GM12878 (cell line): ENCODE measurements around the gene HMGB1. TPM values are rescaled to one million over a fixed set of nuclear protein-coding genes. Genes with fewer than 3 reads are reported as not detected.
A peak's percentile ranks its signal among the peaks of the same experiment; 100 is the strongest.

ENCODE experiments used
- ATAC-seq: fragments of 200-7000 bp; cut with Tn5 transposase; 3 replicates; pipeline ENCODE4 v1.9.1; 2020; ENCODE audit warnings: mild to moderate bottlenecking, moderate library complexity
- BruUV-seq: library from RNA; stranded (reverse); fragments of 400-500 nt; replicated peaks from 2 replicates; lab custom pipeline; 2021; lab: Mats Ljungman, UMichigan
- CTCF ChIA-PET: fragments of 300-600 bp; sonication (Branson Sonifier 250); formaldehyde crosslinking; extraction: SDS; loops from one replicate; lab custom pipeline; 2021; ENCODE audit warnings: inconsistent platforms; lab: Yijun Ruan, JAX
- POLR2A ChIA-PET: fragments of 350-600 bp; formaldehyde crosslinking; extraction: SDS; loops from one replicate; lab custom pipeline; 2021; ENCODE audit warnings: inconsistent platforms; lab: Charles Lee
- RAD21 ChIA-PET: fragments of 300-600 bp; sonication (Branson Sonifier 250); formaldehyde crosslinking; loops from one replicate; lab custom pipeline; 2023; ENCODE audit warnings: antibody characterized with exemption; ENCODE audit not compliant: unreplicated experiment; lab: Charles Lee
- SMC1A ChIA-PET: fragments of 300-600 bp; sonication (Branson Sonifier 250); formaldehyde crosslinking; loops from one replicate; lab custom pipeline; 2023; ENCODE audit not compliant: unreplicated experiment, uncharacterized antibody; lab: Charles Lee
- DNase-seq: peaks from one replicate; pipeline ENCODE4 v3.0.0-alpha.2; 2011; ENCODE audit warnings: low read depth, low spot score
- FAIRE-seq: peaks from 3 replicates; lab custom pipeline; 2011; peaks lifted over from hg19 to GRCh38; lab: Jason Lieb, UNC
- H2AFZ ChIP-seq: 2 replicates; pipeline ENCODE4 v1.6.0; 2011; ENCODE audit warnings: low read depth, low read length, control low read depth; ENCODE audit not compliant: control insufficient read depth
- H3K27ac ChIP-seq: 2 replicates; pipeline ENCODE4 v1.5.1; 2011; ENCODE audit warnings: control low read depth; ENCODE audit not compliant: control insufficient read depth, insufficient read depth
- H3K27me3 ChIP-seq, 2 experiments: replicated peaks in 1 of 2; 2 replicates each; pipeline versions ENCODE4 v1.6.0 to v1.6.1; 2011; ENCODE audit warnings: low read length in 1 of 2; ENCODE audit not compliant: control insufficient read depth in 2 of 2, insufficient read depth in 2 of 2
- H3K36me3 ChIP-seq, 2 experiments: 2 replicates each; pipeline ENCODE4 v1.5.1; 2011; ENCODE audit warnings: low read length in 1 of 2; ENCODE audit not compliant: control insufficient read depth in 2 of 2, insufficient read depth in 2 of 2
- H3K4me1 ChIP-seq: 2 replicates; pipeline ENCODE4 v1.6.1; 2011; ENCODE audit warnings: mild to moderate bottlenecking, low read length, moderate library complexity, mixed read lengths; ENCODE audit not compliant: control insufficient read depth, insufficient read depth
- H3K4me2 ChIP-seq: 2 replicates; pipeline ENCODE4 v1.6.0; 2011; ENCODE audit warnings: control low read depth; ENCODE audit not compliant: control insufficient read depth, insufficient read depth
- H3K4me3 ChIP-seq: fragments of 200-600 bp; sonication (generic); 2 replicates; pipeline ENCODE4 v1.5.1; 2016
- H3K79me2 ChIP-seq: 2 replicates; pipeline ENCODE4 v1.6.0; 2011; ENCODE audit warnings: low read length; ENCODE audit not compliant: control insufficient read depth, insufficient read depth
- H3K9ac ChIP-seq: 2 replicates; pipeline ENCODE4 v1.8.0; 2011; ENCODE audit warnings: low read length, control low read depth, mixed read lengths; ENCODE audit not compliant: control insufficient read depth, insufficient read depth
- H3K9me3 ChIP-seq: replicated peaks from 3 replicates; pipeline ENCODE4 v1.5.1; 2011; ENCODE audit warnings: mild to moderate bottlenecking, low read length; ENCODE audit not compliant: control insufficient read depth, insufficient read depth
- H4K20me1 ChIP-seq: 2 replicates; pipeline ENCODE4 v1.6.0; 2011; ENCODE audit not compliant: control insufficient read depth, insufficient read depth
- CREB1 ChIP-seq: IDR thresholded peaks from 2 replicates; pipeline ENCODE4 v1.6.1; 2012; ENCODE audit warnings: low read depth, mild to moderate bottlenecking, inconsistent platforms
- DPF2 ChIP-seq: fragments of 450-650 bp; IDR thresholded peaks from 2 replicates; pipeline ENCODE4 v1.6.1; 2017; ENCODE audit warnings: mild to moderate bottlenecking
- EED ChIP-seq: sonication (generic); IDR thresholded peaks from 2 replicates; pipeline ENCODE4 v1.6.1; 2016; ENCODE audit warnings: antibody characterized with exemption, low read depth
- EP300 ChIP-seq, 2 experiments: fragments of 150-350 bp in 1 of 2; IDR thresholded peaks; 2 replicates each; pipeline ENCODE4 v1.6.1; 2011 to 2012; ENCODE audit warnings: low read depth in 2 of 2, low read length in 2 of 2, borderline replicate concordance in 1 of 2, improper control_type of control experiment in 1 of 2, inconsistent platforms in 1 of 2; ENCODE audit not compliant: control insufficient read depth in 1 of 2
- FOXM1 ChIP-seq: IDR thresholded peaks from 2 replicates; pipeline ENCODE4 v1.6.1; 2012; ENCODE audit warnings: low read depth, mild to moderate bottlenecking, inconsistent platforms, low read length, moderate library complexity
- GATAD2B ChIP-seq: fragments of 450-650 bp; conservative IDR thresholded peaks from 2 replicates; pipeline ENCODE4 v1.6.1; 2017; ENCODE audit warnings: low read depth, mild to moderate bottlenecking, moderate library complexity
- JUNB ChIP-seq: IDR thresholded peaks from 2 replicates; pipeline ENCODE4 v1.6.1; 2016; ENCODE audit warnings: antibody characterized with exemption, mild to moderate bottlenecking
- JUND ChIP-seq: IDR thresholded peaks from 2 replicates; pipeline ENCODE4 v1.6.1; 2012; ENCODE audit warnings: low read depth, mild to moderate bottlenecking, low read length, improper control_type of control experiment, moderate library complexity
- MTA3 ChIP-seq: IDR thresholded peaks from 2 replicates; pipeline ENCODE4 v1.6.1; 2012; ENCODE audit warnings: low read length, inconsistent platforms, borderline replicate concordance
- NBN ChIP-seq: fragments of 450-650 bp; IDR thresholded peaks from 2 replicates; pipeline ENCODE4 v1.6.1; 2016
- RUNX3 ChIP-seq: IDR thresholded peaks from 2 replicates; pipeline ENCODE4 v1.6.1; 2012; ENCODE audit warnings: low read length, inconsistent platforms
- ZNF384 ChIP-seq: IDR thresholded peaks from 2 replicates; pipeline ENCODE4 v1.6.1; 2012; ENCODE audit warnings: low read depth, mild to moderate bottlenecking, low read length, improper control_type of control experiment, borderline replicate concordance
- ZNF622 ChIP-seq: fragments of 450-650 bp; IDR thresholded peaks from 2 replicates; pipeline ENCODE4 v1.6.1; 2017; ENCODE audit warnings: mild to moderate bottlenecking, inconsistent platforms
- whole genome bisulfite sequencing: methylation state at CpG from one replicate; pipeline ENCODE4 v1.1.6; 2016; ENCODE audit warnings: low lambda C conversion rate; ENCODE audit not compliant: insufficient replicate concordance, insufficient coverage; ENCODE audit errors: missing lambda C conversion rate; 5-methylcytosine and 5-hydroxymethylcytosine counted together
- in situ Hi-C: fragments of 300-500 bp; cut with MboI; formaldehyde crosslinking; loops from 9 replicates; pipeline ENCODE4 v1.14.3; 2018; ENCODE audit warnings: mixed read lengths
- intact Hi-C: fragments of 100-400 bp; cut with micrococcal nuclease; formaldehyde crosslinking; loops from one replicate; pipeline ENCODE4 v1.14.2; 2022; ENCODE audit not compliant: unreplicated experiment
- polyA plus RNA-seq, 11 experiments: library from polyadenylated mRNA; depleted of rRNA in 4 of 11; unstranded in 6 of 11; stranded (reverse) in 5 of 11; fragments of >200 nt; fragmentation: Nextera tagmentation in 4 of 11; fragmentation: Illumina TruSeq in 1 of 11; extraction: Ambion mirVana in 4 of 11; extraction: Trizol in 1 of 11; gene quantifications; 1 replicate in 1 of 11; 2 replicates in 10 of 11; pipeline versions ENCODE4 v1.2.1 to v1.2.3, GENCODE V29; 2011 to 2016; ENCODE audit warnings: inconsistent platforms in 2 of 11, missing spikeins in 2 of 11, low read depth in 1 of 11
- total RNA-seq, 4 experiments: library from RNA; depleted of rRNA in 3 of 4; stranded (reverse); fragments of >200 nt in 3 of 4; fragmentation: Illumina TruSeq in 1 of 4; extraction: Trizol in 1 of 4; gene quantifications; 2 replicates each; pipeline versions ENCODE4 v1.2.1 to v1.2.3, GENCODE V29; 2013 to 2021
- TF ChIP-seq, protein P1 (sequence below): fragments of 450-650 bp; IDR thresholded peaks from 2 replicates; pipeline ENCODE4 v1.6.1; 2016; ENCODE audit warnings: mild to moderate bottlenecking, moderate library complexity, borderline replicate concordance
- TF ChIP-seq, protein P2 (sequence below): fragments of 450-650 bp; IDR thresholded peaks from 2 replicates; pipeline ENCODE4 v1.6.1; 2017; ENCODE audit warnings: low read depth, mild to moderate bottlenecking, moderate library complexity

HMGB1 gene
- total and polyA plus RNA-seq, 10 of the 15 experiments (the other 5 are each of a cell fraction or from before 2014, with no cell fraction given): 365 to 2,529 (median 1,396) TPM

DNA sequence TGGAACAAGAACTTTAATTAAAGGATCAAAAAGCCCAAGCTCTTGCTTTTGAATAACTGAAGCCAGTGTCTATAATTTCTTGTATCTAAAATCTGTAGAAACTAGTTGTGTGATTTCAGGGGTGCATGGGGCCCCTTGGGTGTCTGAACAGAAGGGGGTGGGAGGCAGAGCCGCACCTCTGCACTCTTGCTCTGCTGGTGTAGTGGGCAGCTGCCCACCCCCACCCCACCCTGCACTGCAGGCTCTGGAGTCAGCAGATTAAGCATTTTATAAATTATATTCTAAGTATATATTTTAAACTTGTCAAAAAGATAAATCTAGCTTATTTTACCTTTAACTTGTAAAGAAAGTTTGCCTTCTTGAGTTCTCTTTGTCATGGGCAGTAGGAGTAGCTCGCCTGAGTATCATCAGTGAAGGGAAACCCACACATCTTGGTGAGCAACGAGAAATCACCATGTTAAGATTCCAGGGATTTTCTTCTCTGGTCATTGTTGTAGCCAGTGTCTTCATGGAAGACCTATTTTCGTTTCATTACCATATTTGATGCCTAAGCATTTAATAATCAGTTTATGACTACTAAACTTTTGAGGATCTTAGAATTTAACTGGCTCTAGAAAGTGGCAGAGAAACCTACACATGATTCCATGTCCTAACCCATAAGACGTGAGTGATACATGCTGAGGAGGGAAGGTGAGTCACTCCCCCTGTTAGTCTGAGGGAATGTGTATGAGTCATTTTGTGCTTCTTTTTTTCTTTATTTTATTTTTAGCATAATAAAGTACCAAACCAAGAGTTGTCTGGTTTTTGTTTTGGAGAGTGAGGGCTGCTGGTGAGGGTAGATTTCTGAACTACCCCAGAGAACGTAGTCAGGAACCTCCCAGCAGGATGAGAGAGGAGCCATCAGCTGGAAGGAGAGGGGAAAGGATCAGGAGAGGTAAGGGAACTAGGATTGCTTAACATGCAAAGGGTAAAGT is 35.7 kb downstream of the HMGB1 start:
- Histone ChIP-seq H4K20me1 (no peaks in the 10 kb centered on the region), H3K4me3 (peak overlapping the region; percentile 29), H3K36me3 (no peaks in the 10 kb centered on the region), H3K27me3 (no peaks in the 10 kb centered on the region), H3K4me1 (peaks cover 28% of the 10 kb centered on the region), H3K27ac (peak overlapping the region; percentile 50), H3K4me2 (peak overlapping the region; percentile 85), H3K9ac (peak overlapping the region; percentile 43; the same call in 1 of the 2 replicates), H3K79me2 (no peaks in the 10 kb centered on the region), H2AFZ (peak overlapping the region; percentile 21; the same call in 1 of the 2 replicates), H3K9me3 (no peaks in the 10 kb centered on the region)
- ATAC-seq (peak; percentile 82), FAIRE-seq (peak; percentile 41), DNase-seq (peak; percentile 59)
- BruUV-seq: no TSS peak
- intact Hi-C loops (loop anchor here (1.0 to 5.0 kb wide), 2 partner anchors 13 to 123 kb away; partner anchors contain the start of gene KATNAL1), in situ Hi-C loops (no loop called here)
- CTCF ChIA-PET: interaction anchor here (0.8 to 5.0 kb wide), 5 partner anchors 12 to 298 kb away, joined by 3 to 61 read pairs (median 4); no protein-coding TSS in a partner anchor
- SMC1A ChIA-PET: interaction anchor here (0.7 to 5.1 kb wide), 25 partner anchors 10 to 298 kb away, joined by 3 to 155 read pairs (median 4); no protein-coding TSS in a partner anchor
- RAD21 ChIA-PET: interaction anchor here (0.6 to 4.2 kb wide), 20 partner anchors 8 to 261 kb away, joined by 3 to 89 read pairs (median 4); partner anchors contain the start of genes HMGB1 and UBE2L5
- POLR2A ChIA-PET: interaction anchor here (0.5 to 3.8 kb wide), 13 partner anchors 8 to 187 kb away, joined by 3 to 57 read pairs (median 4); partner anchors contain the start of gene UBE2L5
- WGBS: 16% methylated on average over 6 of the region's 6 CpGs
- TF ChIP-seq RUNX3 (peak; percentile 69), ZNF384 (peak; percentile 78; the same call in 1 of the 2 replicates), ZNF622 (no peak), CREB1 (no peak), FOXM1 (peak; percentile 80; the same call in 1 of the 2 replicates), JUNB (peak; percentile 91), MTA3 (no peak), EP300 (IDR thresholded peaks at IDR 0.05; ENCODE audit: borderline replicate concordance in 1 of 2, control insufficient read depth in 1 of 2, low read depth in 2 of 2, low read length in 2 of 2) (peak; percentile 54 to 69; a peak in 2 of 4 replicates), JUND (peak; percentile 73; the same call in 1 of the 2 replicates), GATAD2B (0 out of 2 replicates have a peak, but pooled peaks have one; percentile 46), NBN (peak; percentile 27; the same call in 1 of the 2 replicates), DPF2 (0 out of 2 replicates have a peak, but pooled peaks have one; percentile 31), EED (peak; percentile 71)
- TF ChIP-seq, protein P1, sequence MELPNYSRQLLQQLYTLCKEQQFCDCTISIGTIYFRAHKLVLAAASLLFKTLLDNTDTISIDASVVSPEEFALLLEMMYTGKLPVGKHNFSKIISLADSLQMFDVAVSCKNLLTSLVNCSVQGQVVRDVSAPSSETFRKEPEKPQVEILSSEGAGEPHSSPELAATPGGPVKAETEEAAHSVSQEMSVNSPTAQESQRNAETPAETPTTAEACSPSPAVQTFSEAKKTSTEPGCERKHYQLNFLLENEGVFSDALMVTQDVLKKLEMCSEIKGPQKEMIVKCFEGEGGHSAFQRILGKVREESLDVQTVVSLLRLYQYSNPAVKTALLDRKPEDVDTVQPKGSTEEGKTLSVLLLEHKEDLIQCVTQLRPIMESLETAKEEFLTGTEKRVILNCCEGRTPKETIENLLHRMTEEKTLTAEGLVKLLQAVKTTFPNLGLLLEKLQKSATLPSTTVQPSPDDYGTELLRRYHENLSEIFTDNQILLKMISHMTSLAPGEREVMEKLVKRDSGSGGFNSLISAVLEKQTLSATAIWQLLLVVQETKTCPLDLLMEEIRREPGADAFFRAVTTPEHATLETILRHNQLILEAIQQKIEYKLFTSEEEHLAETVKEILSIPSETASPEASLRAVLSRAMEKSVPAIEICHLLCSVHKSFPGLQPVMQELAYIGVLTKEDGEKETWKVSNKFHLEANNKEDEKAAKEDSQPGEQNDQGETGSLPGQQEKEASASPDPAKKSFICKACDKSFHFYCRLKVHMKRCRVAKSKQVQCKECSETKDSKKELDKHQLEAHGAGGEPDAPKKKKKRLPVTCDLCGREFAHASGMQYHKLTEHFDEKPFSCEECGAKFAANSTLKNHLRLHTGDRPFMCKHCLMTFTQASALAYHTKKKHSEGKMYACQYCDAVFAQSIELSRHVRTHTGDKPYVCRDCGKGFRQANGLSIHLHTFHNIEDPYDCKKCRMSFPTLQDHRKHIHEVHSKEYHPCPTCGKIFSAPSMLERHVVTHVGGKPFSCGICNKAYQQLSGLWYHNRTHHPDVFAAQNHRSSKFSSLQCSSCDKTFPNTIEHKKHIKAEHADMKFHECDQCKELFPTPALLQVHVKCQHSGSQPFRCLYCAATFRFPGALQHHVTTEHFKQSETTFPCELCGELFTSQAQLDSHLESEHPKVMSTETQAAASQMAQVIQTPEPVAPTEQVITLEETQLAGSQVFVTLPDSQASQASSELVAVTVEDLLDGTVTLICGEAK: no peak
- TF ChIP-seq, protein P2, sequence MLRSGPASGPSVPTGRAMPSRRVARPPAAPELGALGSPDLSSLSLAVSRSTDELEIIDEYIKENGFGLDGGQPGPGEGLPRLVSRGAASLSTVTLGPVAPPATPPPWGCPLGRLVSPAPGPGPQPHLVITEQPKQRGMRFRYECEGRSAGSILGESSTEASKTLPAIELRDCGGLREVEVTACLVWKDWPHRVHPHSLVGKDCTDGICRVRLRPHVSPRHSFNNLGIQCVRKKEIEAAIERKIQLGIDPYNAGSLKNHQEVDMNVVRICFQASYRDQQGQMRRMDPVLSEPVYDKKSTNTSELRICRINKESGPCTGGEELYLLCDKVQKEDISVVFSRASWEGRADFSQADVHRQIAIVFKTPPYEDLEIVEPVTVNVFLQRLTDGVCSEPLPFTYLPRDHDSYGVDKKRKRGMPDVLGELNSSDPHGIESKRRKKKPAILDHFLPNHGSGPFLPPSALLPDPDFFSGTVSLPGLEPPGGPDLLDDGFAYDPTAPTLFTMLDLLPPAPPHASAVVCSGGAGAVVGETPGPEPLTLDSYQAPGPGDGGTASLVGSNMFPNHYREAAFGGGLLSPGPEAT: peak; percentile 76
